BE2C (cell line): ENCODE measurements around the gene CELA1.

Experiments used
- DNase-seq: peaks from one replicate; pipeline ENCODE4 v3.0.0-alpha.2; 2020
- H3K27me3 ChIP-seq: fragments of 250-450 bp; sonication (Bioruptor Pico); 2 replicates; pipeline ENCODE4 v1.5.1; 2020; ENCODE audit warnings: mild to moderate bottlenecking
- H3K36me3 ChIP-seq: fragments of 250-450 bp; sonication (Bioruptor Pico); 2 replicates; pipeline ENCODE4 v1.5.1; 2020; ENCODE audit warnings: mild to moderate bottlenecking
- H3K4me1 ChIP-seq: fragments of 250-450 bp; sonication (Bioruptor Pico); 2 replicates; pipeline ENCODE4 v1.5.1; 2020
- H3K4me3 ChIP-seq: 2 replicates; pipeline ENCODE4 v1.5.1; 2011; ENCODE audit warnings: low read depth, low read length
- H3K9me3 ChIP-seq: fragments of 250-450 bp; sonication (Bioruptor Pico); 2 replicates; pipeline ENCODE4 v1.5.1; 2020
- CTCF ChIP-seq: IDR thresholded peaks from 2 replicates; pipeline ENCODE4 v1.5.1; 2012; ENCODE audit warnings: mild to moderate bottlenecking, low read depth, low read length

Gene CELA1

GRCh38 chr12:51285843-51286242, 60.6 kb downstream of the CELA1 start:
- Histone ChIP-seq H3K27me3 (no peaks in the 10 kb centered on the region), H3K36me3 (no peaks in the 10 kb centered on the region), H3K9me3 (no peaks in the 10 kb centered on the region), H3K4me3 (no peak overlapping the region), H3K4me1 (no peaks in the 10 kb centered on the region)
- no peak for DNase-seq
- TF ChIP-seq CTCF: no peak

GRCh38 chr12:51281202-51281924, 65.1 kb downstream of the CELA1 start:
- no peak for DNase-seq
- no peak for TF ChIP-seq CTCF
- Histone ChIP-seq H3K9me3 (no peaks in the 10 kb centered on the region), H3K36me3 (no peaks in the 10 kb centered on the region), H3K4me3 (no peak overlapping the region), H3K27me3 (no peaks in the 10 kb centered on the region), H3K4me1 (no peaks in the 10 kb centered on the region)
